ENCODE results near the gene STAM. TPM values are rescaled to one million over a fixed set of nuclear protein-coding genes. Genes with fewer than 3 reads are reported as not detected.

STAM gene
- total and polyA plus RNA-seq, 2 donors: 18.2 to 19.8 TPM

DNA sequence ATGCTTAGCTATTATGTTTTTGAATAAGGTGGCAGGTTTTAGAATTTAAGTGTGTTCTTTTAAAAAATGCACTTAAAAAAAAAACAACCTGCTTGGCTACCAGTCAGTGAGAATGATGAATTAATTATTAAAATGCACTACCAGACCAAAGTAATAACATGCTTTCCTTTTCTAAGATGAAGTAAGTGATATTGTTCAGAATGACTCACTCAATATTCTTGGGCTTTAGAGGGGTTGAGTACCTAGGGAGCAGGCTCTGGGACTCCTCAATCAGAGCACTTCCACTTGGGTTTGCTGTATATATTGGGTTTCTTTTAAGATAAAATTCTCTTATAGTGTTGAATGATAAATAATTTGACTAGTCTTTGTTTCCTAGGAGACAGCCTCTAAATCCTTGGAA lies 8.6 kb downstream of the STAM start:
- H3K9me3 ChIP-seq (ENCODE audit: control insufficient read depth in 2 of 2, insufficient read depth in 1 of 2, low read length in 1 of 2): peaks cover 1 to 4% of the 10 kb centered on the region in 2 donors
- H3K27ac ChIP-seq (ENCODE audit: low read depth in 1 of 2, low read length in 1 of 2): no peak overlapping the region
- DNase-seq (ENCODE audit: low read depth in 6 of 9, low spot score in 9 of 9): no peak
- H3K4me3 ChIP-seq (ENCODE audit: low read length in 2 of 2): no peak overlapping the region
- H3K27me3 ChIP-seq (ENCODE audit: control insufficient read depth in 2 of 2, insufficient read depth in 1 of 2, low read length in 1 of 2): no peaks in the 10 kb centered on the region
- peaks cover 6 to 28% of the 10 kb centered on the region in 2 donors for H3K36me3 ChIP-seq (ENCODE audit: control insufficient read depth in 2 of 2, insufficient read depth in 2 of 2, low read length in 1 of 2)
- H3K4me1 ChIP-seq (ENCODE audit: control insufficient read depth in 2 of 2, insufficient read depth in 2 of 2, low read length in 2 of 2): peaks cover 20 to 41% of the 10 kb centered on the region in 2 donors

GRCh38 chr10:17655009-17655408 lies 11.1 kb downstream of the STAM start:
- DNase-seq (ENCODE audit: low read depth in 6 of 9, low spot score in 9 of 9): no peak
- 96% methylated on average over 3 of the region's 3 CpGs for WGBS
- Histone ChIP-seq H3K27me3 (ENCODE audit: control insufficient read depth in 2 of 2, insufficient read depth in 1 of 2, low read length in 1 of 2) (no peaks in the 10 kb centered on the region), H3K27ac (ENCODE audit: low read depth in 1 of 2, low read length in 1 of 2) (peak overlapping the region in 1 of 2 donors; percentile 80), H3K9me3 (ENCODE audit: control insufficient read depth in 2 of 2, insufficient read depth in 1 of 2, low read length in 1 of 2) (peaks cover 0 to 1% of the 10 kb centered on the region in 2 donors), H3K36me3 (ENCODE audit: control insufficient read depth in 2 of 2, insufficient read depth in 2 of 2, low read length in 1 of 2) (peaks cover 6 to 20% of the 10 kb centered on the region in 2 donors), H3K4me1 (ENCODE audit: control insufficient read depth in 2 of 2, insufficient read depth in 2 of 2, low read length in 2 of 2) (peaks cover 23 to 29% of the 10 kb centered on the region in 2 donors), H3K4me3 (ENCODE audit: low read length in 2 of 2) (no peak overlapping the region)

GRCh38 chr10:17655567-17656146 lies 11.7 kb downstream of the STAM start:
- peak in 4 of 9 donors; percentile 48 to 74 (median 54) for DNase-seq (ENCODE audit: low read depth in 6 of 9, low spot score in 9 of 9)
- Histone ChIP-seq H3K9me3 (ENCODE audit: control insufficient read depth in 2 of 2, insufficient read depth in 1 of 2, low read length in 1 of 2) (peaks cover 0 to 1% of the 10 kb centered on the region in 2 donors), H3K27me3 (ENCODE audit: control insufficient read depth in 2 of 2, insufficient read depth in 1 of 2, low read length in 1 of 2) (no peaks in the 10 kb centered on the region), H3K4me1 (ENCODE audit: control insufficient read depth in 2 of 2, insufficient read depth in 2 of 2, low read length in 2 of 2) (peaks cover 25 to 31% of the 10 kb centered on the region in 2 donors), H3K36me3 (ENCODE audit: control insufficient read depth in 2 of 2, insufficient read depth in 2 of 2, low read length in 1 of 2) (peaks cover 6 to 16% of the 10 kb centered on the region in 2 donors), H3K4me3 (ENCODE audit: low read length in 2 of 2) (no peak overlapping the region), H3K27ac (ENCODE audit: low read depth in 1 of 2, low read length in 1 of 2) (peak overlapping the region; percentile 80 to 81)
- 52% methylated on average over 5 of the region's 5 CpGs for WGBS

GRCh38 chr10:17657103-17657500 lies 13.2 kb downstream of the STAM start:
- Histone ChIP-seq H3K4me1 (ENCODE audit: control insufficient read depth in 2 of 2, insufficient read depth in 2 of 2, low read length in 2 of 2) (peaks cover 31 to 34% of the 10 kb centered on the region in 2 donors), H3K27me3 (ENCODE audit: control insufficient read depth in 2 of 2, insufficient read depth in 1 of 2, low read length in 1 of 2) (no peaks in the 10 kb centered on the region), H3K27ac (ENCODE audit: low read depth in 1 of 2, low read length in 1 of 2) (peak overlapping the region in 1 of 2 donors; percentile 25), H3K36me3 (ENCODE audit: control insufficient read depth in 2 of 2, insufficient read depth in 2 of 2, low read length in 1 of 2) (peaks cover 6 to 22% of the 10 kb centered on the region in 2 donors), H3K9me3 (ENCODE audit: control insufficient read depth in 2 of 2, insufficient read depth in 1 of 2, low read length in 1 of 2) (peaks cover 0 to 1% of the 10 kb centered on the region in 2 donors), H3K4me3 (ENCODE audit: low read length in 2 of 2) (no peak overlapping the region)
- DNase-seq (ENCODE audit: low read depth in 6 of 9, low spot score in 9 of 9): no peak
- WGBS: 90% methylated on average over 1 of the region's 1 CpG

DNA sequence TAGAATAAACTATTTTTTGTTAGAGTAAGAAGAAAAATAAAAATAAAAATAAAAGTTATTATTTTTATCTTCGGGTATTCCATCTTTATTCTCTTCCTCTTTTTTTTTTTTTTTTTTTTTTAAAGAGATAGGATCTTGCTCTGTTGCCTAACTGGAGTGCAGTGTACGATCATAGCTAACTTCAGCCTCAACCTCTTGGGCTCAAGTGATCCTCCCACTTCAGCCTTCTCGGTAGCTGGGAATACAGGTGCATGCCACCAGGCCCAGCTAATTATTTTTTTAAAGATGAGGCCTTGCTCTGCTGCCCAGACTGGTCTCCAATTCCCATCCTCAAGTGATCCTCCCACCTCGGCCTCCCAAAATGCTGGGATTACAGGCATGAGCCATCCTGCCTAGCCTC lies 15.4 kb downstream of the STAM start:
- Histone ChIP-seq H3K36me3 (ENCODE audit: control insufficient read depth in 2 of 2, insufficient read depth in 2 of 2, low read length in 1 of 2) (peaks cover 0 to 10% of the 10 kb centered on the region in 2 donors), H3K4me3 (ENCODE audit: low read length in 2 of 2) (no peak overlapping the region), H3K27me3 (ENCODE audit: control insufficient read depth in 2 of 2, insufficient read depth in 1 of 2, low read length in 1 of 2) (no peaks in the 10 kb centered on the region), H3K27ac (ENCODE audit: low read depth in 1 of 2, low read length in 1 of 2) (peak overlapping the region; percentile 42 to 55), H3K4me1 (ENCODE audit: control insufficient read depth in 2 of 2, insufficient read depth in 2 of 2, low read length in 2 of 2) (peaks cover 35% of the 10 kb centered on the region in 2 donors), H3K9me3 (ENCODE audit: control insufficient read depth in 2 of 2, insufficient read depth in 1 of 2, low read length in 1 of 2) (no peaks in the 10 kb centered on the region)
- WGBS: 91% methylated on average over 4 of the region's 4 CpGs
- no peak for DNase-seq (ENCODE audit: low read depth in 6 of 9, low spot score in 9 of 9)

GRCh38 chr10:17660921-17661320 lies 17.0 kb downstream of the STAM start:
- peaks cover 0 to 10% of the 10 kb centered on the region in 2 donors for H3K36me3 ChIP-seq (ENCODE audit: control insufficient read depth in 2 of 2, insufficient read depth in 2 of 2, low read length in 1 of 2)
- DNase-seq (ENCODE audit: low read depth in 6 of 9, low spot score in 9 of 9): no peak

DNA sequence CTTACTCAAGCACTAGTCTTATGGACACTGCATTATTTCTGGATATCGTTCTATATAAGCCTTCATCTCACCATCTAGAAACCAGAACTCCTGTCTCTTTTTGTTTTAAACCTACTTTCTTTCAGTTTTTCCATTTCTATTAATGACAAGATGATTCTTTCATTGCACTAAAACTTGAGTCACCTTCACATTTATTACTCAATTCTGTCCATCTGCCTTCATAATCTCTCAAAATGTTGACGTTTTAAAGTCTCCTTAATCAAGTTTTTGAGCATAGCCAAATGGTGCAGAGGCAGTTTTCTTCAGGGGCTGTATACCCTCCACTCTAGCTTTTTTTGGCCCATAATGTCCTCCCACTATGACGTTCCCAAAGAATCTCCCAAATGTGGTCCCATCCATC lies 17.6 kb downstream of the STAM start:
- DNase-seq (ENCODE audit: low read depth in 6 of 9, low spot score in 9 of 9): no peak
- Histone ChIP-seq H3K4me3 (ENCODE audit: low read length in 2 of 2) (no peak overlapping the region), H3K9me3 (ENCODE audit: control insufficient read depth in 2 of 2, insufficient read depth in 1 of 2, low read length in 1 of 2) (no peaks in the 10 kb centered on the region), H3K27me3 (ENCODE audit: control insufficient read depth in 2 of 2, insufficient read depth in 1 of 2, low read length in 1 of 2) (no peaks in the 10 kb centered on the region), H3K27ac (ENCODE audit: low read depth in 1 of 2, low read length in 1 of 2) (peak overlapping the region in 1 of 2 donors; percentile 88), H3K4me1 (ENCODE audit: control insufficient read depth in 2 of 2, insufficient read depth in 2 of 2, low read length in 2 of 2) (peaks cover 24 to 29% of the 10 kb centered on the region in 2 donors), H3K36me3 (ENCODE audit: control insufficient read depth in 2 of 2, insufficient read depth in 2 of 2, low read length in 1 of 2) (peaks cover 0 to 10% of the 10 kb centered on the region in 2 donors)
- WGBS: 96% methylated on average over 3 of the region's 3 CpGs

More at GRCh38 chr10:17660921-17661320, 17.0 kb downstream of the STAM start:
- H3K4me3 ChIP-seq (ENCODE audit: low read length in 2 of 2): no peak overlapping the region
- H3K27ac ChIP-seq (ENCODE audit: low read depth in 1 of 2, low read length in 1 of 2): peak overlapping the region in 1 of 2 donors; percentile 88
- no peaks in the 10 kb centered on the region for H3K9me3 ChIP-seq (ENCODE audit: control insufficient read depth in 2 of 2, insufficient read depth in 1 of 2, low read length in 1 of 2)
- H3K4me1 ChIP-seq (ENCODE audit: control insufficient read depth in 2 of 2, insufficient read depth in 2 of 2, low read length in 2 of 2): peaks cover 29 to 32% of the 10 kb centered on the region in 2 donors
- no peaks in the 10 kb centered on the region for H3K27me3 ChIP-seq (ENCODE audit: control insufficient read depth in 2 of 2, insufficient read depth in 1 of 2, low read length in 1 of 2)

- Histone ChIP-seq H3K4me1 (ENCODE audit: control insufficient read depth in 2 of 2, insufficient read depth in 2 of 2, low read length in 2 of 2) (peaks cover 19 to 22% of the 10 kb centered on the region in 2 donors), H3K27me3 (ENCODE audit: control insufficient read depth in 2 of 2, insufficient read depth in 1 of 2, low read length in 1 of 2) (no peaks in the 10 kb centered on the region), H3K27ac (ENCODE audit: low read depth in 1 of 2, low read length in 1 of 2) (peak overlapping the region; percentile 49 to 88), H3K36me3 (ENCODE audit: control insufficient read depth in 2 of 2, insufficient read depth in 2 of 2, low read length in 1 of 2) (peaks cover 0 to 6% of the 10 kb centered on the region in 2 donors), H3K4me3 (ENCODE audit: low read length in 2 of 2) (peak overlapping the region in 1 of 2 donors; percentile 32), H3K9me3 (ENCODE audit: control insufficient read depth in 2 of 2, insufficient read depth in 1 of 2, low read length in 1 of 2) (no peaks in the 10 kb centered on the region)
- peak in 4 of 9 donors; percentile 46 to 80 (median 54) for DNase-seq (ENCODE audit: low read depth in 6 of 9, low spot score in 9 of 9)
- 7% methylated on average over 2 of the region's 2 CpGs for WGBS
These were observed 18.5 kb downstream of the STAM start for GRCh38 chr10:17662193-17663138.

DNA sequence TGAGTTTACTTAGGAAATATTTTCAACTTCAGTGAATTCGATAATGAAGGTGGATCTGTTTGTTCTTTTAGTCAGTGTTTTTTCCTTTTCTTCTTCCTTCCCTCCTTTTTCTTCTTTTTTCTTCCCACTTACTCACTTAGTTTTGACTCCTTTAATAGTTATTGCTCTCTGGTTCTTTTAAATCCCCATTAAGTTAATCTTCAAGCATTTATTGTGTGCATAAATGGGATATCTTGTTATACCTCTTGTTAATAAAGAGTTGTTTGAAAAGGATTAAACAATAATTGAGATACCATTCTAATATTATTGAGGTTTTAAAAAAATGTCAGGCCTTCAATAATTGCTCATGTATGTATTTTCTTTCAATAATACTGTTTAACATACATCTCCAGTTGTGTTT lies 19.5 kb downstream of the STAM start:
- WGBS: 49% methylated on average over 1 of the region's 1 CpG
- no peak overlapping the region for H3K4me3 ChIP-seq (ENCODE audit: low read length in 2 of 2)
- peak overlapping the region in 1 of 2 donors; percentile 88 for H3K27ac ChIP-seq (ENCODE audit: low read depth in 1 of 2, low read length in 1 of 2)

More for the DNA sequence above, 19.5 kb downstream of the STAM start:
- no peak for DNase-seq (ENCODE audit: low read depth in 6 of 9, low spot score in 9 of 9)
- H3K9me3 ChIP-seq (ENCODE audit: control insufficient read depth in 2 of 2, insufficient read depth in 1 of 2, low read length in 1 of 2): no peaks in the 10 kb centered on the region
- no peaks in the 10 kb centered on the region for H3K27me3 ChIP-seq (ENCODE audit: control insufficient read depth in 2 of 2, insufficient read depth in 1 of 2, low read length in 1 of 2)
- peaks cover 19 to 23% of the 10 kb centered on the region in 2 donors for H3K4me1 ChIP-seq (ENCODE audit: control insufficient read depth in 2 of 2, insufficient read depth in 2 of 2, low read length in 2 of 2)
- peaks cover 0 to 6% of the 10 kb centered on the region in 2 donors for H3K36me3 ChIP-seq (ENCODE audit: control insufficient read depth in 2 of 2, insufficient read depth in 2 of 2, low read length in 1 of 2)

Data from thymus (tissue), 11 donors.